Retinal pigment epithelial cell (primary cell): ENCODE measurements around the gene ITIH3.

ENCODE experiments used
- DNase-seq: peaks from one replicate; pipeline ENCODE4 v3.0.0-alpha.2; 2010; ENCODE audit warnings: low read depth
- H3K4me3 ChIP-seq: 2 replicates; pipeline ENCODE4 v1.5.1; 2011; ENCODE audit warnings: mild to moderate bottlenecking, low read length, control low read depth, moderate library complexity
- TF ChIP-seq, protein P1 (sequence below): conservative IDR thresholded peaks from 2 replicates; pipeline ENCODE4 v1.5.1; 2011; ENCODE audit warnings: low read depth, low read length, control low read depth, inconsistent platforms

ITIH3 gene, protein sequence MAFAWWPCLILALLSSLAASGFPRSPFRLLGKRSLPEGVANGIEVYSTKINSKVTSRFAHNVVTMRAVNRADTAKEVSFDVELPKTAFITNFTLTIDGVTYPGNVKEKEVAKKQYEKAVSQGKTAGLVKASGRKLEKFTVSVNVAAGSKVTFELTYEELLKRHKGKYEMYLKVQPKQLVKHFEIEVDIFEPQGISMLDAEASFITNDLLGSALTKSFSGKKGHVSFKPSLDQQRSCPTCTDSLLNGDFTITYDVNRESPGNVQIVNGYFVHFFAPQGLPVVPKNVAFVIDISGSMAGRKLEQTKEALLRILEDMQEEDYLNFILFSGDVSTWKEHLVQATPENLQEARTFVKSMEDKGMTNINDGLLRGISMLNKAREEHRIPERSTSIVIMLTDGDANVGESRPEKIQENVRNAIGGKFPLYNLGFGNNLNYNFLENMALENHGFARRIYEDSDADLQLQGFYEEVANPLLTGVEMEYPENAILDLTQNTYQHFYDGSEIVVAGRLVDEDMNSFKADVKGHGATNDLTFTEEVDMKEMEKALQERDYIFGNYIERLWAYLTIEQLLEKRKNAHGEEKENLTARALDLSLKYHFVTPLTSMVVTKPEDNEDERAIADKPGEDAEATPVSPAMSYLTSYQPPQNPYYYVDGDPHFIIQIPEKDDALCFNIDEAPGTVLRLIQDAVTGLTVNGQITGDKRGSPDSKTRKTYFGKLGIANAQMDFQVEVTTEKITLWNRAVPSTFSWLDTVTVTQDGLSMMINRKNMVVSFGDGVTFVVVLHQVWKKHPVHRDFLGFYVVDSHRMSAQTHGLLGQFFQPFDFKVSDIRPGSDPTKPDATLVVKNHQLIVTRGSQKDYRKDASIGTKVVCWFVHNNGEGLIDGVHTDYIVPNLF

GRCh38 chr3:52794612-52795099, at the start of gene ITIH3:
TSS of gene ITIH3 (plus strand) at chr3:52794796. CDS start at chr3:52794804, 8 bp downstream.
- TF ChIP-seq, protein P1, sequence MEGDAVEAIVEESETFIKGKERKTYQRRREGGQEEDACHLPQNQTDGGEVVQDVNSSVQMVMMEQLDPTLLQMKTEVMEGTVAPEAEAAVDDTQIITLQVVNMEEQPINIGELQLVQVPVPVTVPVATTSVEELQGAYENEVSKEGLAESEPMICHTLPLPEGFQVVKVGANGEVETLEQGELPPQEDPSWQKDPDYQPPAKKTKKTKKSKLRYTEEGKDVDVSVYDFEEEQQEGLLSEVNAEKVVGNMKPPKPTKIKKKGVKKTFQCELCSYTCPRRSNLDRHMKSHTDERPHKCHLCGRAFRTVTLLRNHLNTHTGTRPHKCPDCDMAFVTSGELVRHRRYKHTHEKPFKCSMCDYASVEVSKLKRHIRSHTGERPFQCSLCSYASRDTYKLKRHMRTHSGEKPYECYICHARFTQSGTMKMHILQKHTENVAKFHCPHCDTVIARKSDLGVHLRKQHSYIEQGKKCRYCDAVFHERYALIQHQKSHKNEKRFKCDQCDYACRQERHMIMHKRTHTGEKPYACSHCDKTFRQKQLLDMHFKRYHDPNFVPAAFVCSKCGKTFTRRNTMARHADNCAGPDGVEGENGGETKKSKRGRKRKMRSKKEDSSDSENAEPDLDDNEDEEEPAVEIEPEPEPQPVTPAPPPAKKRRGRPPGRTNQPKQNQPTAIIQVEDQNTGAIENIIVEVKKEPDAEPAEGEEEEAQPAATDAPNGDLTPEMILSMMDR, result no peak
- no peak for DNase-seq
- H3K4me3 ChIP-seq, result no peak within 1 kb of the TSS

DNA sequence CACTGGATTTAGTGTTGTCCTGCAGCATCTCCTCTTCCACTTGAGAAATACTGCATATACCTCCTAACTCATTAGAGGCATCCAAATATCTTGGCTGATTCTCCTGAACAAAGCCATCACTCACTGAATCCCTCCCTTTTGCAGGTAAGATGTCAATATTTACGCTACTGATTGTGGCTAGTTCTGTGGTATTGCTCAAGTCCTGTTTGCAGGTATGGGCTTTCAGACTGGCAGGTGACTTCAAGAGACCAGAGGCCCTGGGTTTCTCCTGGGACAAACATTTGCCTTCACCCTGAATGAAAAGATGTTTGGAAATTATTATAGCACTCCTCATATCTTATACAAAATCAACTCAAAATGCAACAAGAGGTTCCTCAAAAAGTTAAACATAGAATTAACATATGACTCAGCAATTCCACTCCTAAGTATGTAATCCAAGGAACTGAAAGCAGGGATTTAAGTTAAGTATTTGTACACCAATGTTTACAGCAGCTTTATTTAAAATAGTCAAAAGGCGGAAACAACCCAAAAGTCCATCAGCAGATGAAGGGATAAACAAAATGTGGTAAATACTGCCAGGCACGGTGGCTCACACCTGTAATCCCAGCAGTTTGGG, 42.4 kb upstream of the ITIH3 start:
- no peak overlapping the region for H3K4me3 ChIP-seq
- no peak for DNase-seq
- TF ChIP-seq, protein P1, result no peak

DNA sequence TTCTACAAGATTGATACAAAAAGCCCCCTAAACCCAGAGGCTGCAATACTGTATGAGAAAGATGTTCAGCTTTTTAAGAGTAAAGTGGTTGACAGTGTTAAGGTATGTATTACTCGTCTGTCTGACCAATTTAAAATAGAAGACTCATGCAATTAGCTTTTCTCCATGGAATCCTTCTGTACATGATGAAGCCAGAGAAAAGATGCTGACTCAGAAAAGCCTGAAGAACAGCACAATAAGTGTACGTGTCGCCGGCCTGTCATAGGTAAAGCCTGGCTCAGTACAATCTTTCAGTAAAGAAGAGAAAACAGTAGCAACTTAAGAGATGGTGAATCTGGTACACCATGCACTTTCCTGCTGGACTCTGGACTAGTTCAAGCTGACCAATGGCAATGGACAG, 40.2 kb upstream of the ITIH3 start:
- DNase-seq, result no peak
- TF ChIP-seq, protein P1, result no peak

DNA sequence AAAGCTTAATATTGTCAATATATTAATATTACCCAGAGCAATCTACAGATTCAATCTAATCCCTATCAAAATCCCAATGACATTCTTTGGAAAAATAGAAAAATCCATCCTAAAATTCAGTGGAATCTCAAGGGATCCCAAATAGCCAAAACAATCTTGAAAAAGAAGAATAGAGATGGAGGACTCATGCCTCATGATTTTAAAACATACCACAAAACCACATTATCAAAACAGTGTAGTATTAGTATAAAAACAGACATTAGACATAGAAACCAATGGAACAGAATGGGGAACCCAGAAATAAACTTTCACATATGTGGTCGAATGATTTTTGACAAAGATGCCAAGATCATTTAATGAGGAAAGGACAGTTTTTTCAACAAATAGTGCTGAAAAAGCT, 38.5 kb upstream of the ITIH3 start:
- TF ChIP-seq, protein P1, result no peak
- no peak overlapping the region for H3K4me3 ChIP-seq
- no peak for DNase-seq

More for the DNA sequence above, 40.2 kb upstream of the ITIH3 start:
- H3K4me3 ChIP-seq, result no peak overlapping the region

DNA sequence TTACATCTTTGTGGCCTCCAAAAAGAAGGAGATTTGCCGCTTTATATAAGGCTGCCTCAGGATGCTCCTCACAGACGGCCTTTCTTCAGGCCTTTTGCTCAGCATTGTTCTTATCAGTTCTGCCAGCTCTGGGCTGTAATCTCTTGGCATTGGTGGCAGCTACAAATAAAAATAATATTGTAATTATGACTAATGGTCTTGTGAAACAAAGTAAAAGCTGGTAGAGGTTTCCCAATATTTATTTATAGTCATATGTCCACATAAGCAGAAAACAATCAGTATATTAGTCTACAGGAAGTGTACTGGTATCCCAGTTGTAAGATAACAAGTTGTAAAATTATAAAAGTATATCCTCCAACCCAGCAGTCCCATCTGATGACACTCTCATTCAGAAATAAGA, 31.1 kb upstream of the ITIH3 start:
- H3K4me3 ChIP-seq, result no peak overlapping the region
- DNase-seq, result peak; percentile 34
- TF ChIP-seq, protein P1, result no peak

GRCh38 chr3:52769786-52770455, 24.7 kb upstream of the ITIH3 start:
- DNase-seq, result no peak
- peak overlapping the region; percentile 85 for H3K4me3 ChIP-seq
- TF ChIP-seq, protein P1, result no peak
